AG09319 (cell line): ENCODE data around the gene PDE4A.

Experiments
- DNase-seq: peaks from one replicate; pipeline ENCODE4 v3.0.0-alpha.2; 2010; ENCODE audit warnings: low read depth; ENCODE audit errors: extremely low read depth
- TF ChIP-seq, protein P1 (sequence below): IDR thresholded peaks from 2 replicates; pipeline ENCODE4 v1.5.1; 2011; ENCODE audit warnings: low read depth, mild to moderate bottlenecking, inconsistent platforms, low read length, moderate library complexity

Gene PDE4A

DNA sequence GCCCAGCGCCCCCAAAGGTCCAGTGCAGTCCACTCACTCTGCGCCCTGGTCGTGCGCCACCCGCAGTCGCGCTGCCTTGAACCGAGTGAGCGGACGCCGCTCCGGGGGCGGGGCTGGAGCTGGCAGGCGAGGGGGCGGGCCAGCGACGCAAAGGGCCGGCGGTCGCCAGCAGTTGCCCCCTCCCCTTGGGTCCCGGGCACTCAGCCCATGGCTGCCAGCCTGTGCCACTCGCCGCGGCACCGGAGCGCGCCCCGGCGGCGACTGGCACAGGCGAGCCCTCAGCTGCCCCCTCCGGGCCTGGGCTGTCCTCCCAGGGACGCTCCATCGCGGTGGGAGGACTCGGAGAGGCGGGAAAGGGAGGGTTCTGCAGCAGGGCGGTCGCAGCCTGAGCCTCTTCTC is 97.0 kb downstream of the PDE4A start, which contains the start of gene S1PR5:
Gene S1PR5, minus strand, starts transcription at position 87 of the 399 bp plus-strand sequence. CDS start 2,436 bp downstream, outside the sequence.
- DNase-seq, result no peak
- TF ChIP-seq, protein P1, sequence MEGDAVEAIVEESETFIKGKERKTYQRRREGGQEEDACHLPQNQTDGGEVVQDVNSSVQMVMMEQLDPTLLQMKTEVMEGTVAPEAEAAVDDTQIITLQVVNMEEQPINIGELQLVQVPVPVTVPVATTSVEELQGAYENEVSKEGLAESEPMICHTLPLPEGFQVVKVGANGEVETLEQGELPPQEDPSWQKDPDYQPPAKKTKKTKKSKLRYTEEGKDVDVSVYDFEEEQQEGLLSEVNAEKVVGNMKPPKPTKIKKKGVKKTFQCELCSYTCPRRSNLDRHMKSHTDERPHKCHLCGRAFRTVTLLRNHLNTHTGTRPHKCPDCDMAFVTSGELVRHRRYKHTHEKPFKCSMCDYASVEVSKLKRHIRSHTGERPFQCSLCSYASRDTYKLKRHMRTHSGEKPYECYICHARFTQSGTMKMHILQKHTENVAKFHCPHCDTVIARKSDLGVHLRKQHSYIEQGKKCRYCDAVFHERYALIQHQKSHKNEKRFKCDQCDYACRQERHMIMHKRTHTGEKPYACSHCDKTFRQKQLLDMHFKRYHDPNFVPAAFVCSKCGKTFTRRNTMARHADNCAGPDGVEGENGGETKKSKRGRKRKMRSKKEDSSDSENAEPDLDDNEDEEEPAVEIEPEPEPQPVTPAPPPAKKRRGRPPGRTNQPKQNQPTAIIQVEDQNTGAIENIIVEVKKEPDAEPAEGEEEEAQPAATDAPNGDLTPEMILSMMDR, result no peak

DNA sequence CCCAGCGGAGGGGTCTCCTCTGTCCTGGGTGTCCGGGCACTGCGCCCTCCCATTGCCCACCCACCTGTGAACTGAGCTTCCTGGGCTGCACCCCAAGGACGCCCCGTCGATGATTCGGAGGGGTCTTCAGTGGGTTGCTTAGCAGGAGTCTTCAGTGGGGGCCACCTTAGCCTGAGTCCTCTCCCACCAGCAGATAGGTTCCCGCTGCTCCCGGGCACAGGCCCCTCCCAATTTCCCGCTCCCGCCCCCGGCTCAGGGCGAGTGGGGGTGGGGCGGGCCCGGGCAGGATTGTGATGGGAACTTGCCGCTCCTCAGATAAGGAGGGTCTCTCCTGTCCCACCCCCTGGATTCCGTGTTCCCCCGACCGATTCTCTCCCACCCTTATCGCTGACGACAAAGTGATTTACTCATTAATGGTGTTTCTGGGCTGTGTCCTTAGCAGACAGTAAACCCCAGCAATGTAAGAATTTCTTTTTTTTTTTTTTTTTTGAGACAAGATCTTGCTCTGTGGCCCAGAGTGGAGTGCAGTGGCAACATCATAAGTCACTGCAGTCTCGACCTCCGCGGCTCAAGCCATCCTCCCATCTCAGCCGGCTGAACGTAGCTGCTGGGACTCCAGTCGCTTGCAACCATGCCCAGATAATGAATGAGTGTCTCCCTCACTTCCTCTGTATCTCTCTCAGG is 97.6 kb downstream of the PDE4A start:
- DNase-seq, result no peak
- TF ChIP-seq, protein P1, result no peak

DNA sequence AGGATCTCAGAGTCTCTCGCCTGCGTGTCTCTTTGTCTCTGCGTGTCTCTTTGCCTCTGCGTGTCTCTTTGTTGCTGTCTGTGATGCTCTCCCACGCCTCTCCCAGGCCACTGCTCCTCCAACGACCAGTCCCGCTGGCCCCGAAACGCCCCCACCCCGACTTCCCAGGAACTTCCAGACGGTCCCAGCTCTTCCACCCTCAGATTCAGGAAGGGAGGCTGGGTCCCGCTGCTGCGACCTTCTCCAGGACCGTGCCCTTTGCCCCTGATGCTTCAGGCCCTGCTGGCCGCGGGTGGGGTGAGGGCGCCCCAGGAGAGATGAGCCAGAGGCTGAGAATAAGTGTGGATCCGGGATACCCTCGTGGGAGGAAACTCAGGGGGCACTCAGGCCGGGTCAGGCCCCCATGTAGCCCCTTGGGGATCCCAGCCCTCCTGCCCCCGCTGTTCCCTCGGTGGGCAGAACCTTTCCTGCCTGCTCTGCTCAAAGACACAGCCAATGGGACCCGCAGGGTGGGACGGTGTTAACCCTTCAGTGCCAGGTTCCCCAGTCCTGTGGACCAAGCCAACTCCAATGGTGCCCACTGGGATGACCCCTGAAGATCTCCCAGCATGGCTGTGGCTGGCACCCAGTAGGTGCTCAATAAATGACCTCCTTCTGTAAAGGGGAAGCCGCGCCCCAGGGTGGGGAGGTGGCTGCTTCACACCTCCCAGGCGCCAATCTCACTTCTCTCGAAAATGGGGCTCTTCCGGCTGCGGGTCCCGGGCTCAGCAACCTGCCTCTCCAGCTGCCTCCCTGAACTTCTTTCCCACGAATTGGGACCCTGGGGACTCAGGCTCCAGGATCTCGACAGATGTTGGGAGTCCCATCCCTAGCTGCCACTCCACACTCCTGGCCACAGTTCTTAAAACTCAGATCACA is 98.4 kb downstream of the PDE4A start:
- TF ChIP-seq, protein P1, result no peak
- no peak for DNase-seq
